GM11168 (cell line): Measurements from ENCODE around the gene ITM2C.

Source experiments
- in situ Hi-C: fragments of 300-500 bp; cut with MboI; formaldehyde crosslinking; loops from one replicate; pipeline ENCODE4 v1.12.0; 2022; ENCODE audit warnings: low sequenced_read_pairs; ENCODE audit not compliant: unreplicated experiment

ITM2C gene

DNA sequence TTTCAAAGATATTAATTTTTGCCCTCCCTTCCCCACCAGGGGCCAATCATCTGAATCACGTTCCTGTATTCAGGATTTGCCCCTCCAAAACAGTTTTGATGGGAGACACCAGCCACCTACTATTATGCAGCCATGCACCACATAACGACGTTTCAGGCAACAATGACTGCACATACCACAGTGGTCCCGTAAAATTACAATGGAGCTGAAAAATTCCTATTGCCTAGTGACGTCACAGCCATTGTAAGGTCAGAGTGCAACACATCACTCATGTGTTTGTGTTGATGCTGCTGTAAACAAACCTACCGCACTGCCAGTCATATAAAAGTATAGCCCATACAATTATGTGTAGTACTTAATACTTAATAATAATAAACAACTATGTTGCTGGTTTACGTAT lies 22.6 kb downstream of the ITM2C start:
- in situ Hi-C loops: no loop called here

GRCh38 chr2:230888824-230889400 lies 24.2 kb downstream of the ITM2C start:
- in situ Hi-C loops: no loop called here

DNA sequence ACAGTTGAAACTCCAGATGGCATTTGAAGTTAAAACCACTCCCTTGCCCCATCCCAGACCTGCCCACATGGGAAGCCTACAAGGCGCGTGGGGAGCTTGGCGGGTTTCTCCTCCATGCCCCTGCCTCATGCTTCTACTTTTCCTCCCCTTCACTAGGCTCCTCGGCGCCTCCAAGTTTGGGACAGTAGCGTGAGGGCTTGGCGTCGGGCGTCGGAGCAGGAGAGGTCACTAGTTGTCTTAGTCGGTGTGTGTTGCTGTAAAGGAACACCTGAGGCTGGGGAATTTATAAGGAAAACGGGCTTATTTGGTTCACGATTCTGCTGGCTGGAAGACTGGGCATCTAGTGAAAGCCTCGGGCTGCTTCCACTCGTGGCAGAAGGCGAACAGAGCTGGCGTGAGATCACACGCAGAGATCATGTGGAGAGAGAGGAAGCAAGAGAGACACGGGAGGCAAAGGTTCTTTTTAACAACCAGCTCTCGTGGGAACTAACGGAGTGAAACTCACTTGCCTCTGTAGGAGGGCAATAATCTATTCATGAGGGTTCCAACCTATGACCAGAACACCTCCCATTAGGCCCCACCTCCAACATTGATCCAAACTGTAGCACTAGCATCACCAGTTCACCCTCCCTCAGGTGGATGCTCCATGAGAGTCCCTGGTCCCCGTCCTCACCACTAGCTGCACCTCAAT lies 25.3 kb downstream of the ITM2C start:
- in situ Hi-C loops: no loop called here

DNA sequence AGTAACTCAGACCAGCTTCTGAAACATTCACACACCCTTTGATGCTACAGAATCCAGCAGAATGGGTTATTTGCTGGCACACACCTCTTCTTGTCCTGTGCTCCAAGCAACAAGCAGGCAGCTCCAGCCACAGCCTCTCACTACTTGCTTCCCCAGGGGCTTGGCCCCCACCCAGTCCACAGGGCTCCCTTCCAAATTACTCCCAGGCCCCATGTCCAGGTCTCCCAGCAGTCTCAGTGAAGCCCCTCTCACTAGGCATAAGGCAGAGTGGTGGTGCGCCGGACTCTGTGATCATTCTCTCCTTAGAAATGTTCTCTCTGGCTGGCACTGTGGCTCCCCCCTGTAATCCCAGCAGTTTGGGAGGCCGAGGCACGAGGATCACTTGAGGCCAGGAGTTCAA lies 25.9 kb downstream of the ITM2C start:
- in situ Hi-C loops: no loop called here

DNA sequence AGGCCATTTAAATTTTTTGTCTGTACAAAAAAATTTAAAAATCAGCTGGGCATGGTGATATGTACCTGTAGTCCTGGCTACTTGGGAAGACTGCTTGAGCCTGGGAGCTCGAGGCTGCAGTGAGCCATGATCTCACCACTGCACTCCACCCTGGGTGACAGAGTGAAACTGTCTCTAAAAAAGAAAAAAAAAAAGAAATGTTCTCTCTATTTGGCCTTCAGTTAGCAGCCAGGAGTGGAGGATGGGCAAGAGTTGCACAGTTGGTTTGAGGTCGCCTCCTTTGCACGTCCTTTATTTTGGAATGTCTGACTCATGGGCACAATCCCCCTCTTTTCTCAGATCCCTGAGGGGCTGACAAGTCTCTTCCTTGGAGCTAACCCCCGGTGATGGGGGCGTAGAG lies 26.3 kb downstream of the ITM2C start:
- in situ Hi-C loops: no loop called here

GRCh38 chr2:230891509-230891908 lies 26.8 kb downstream of the ITM2C start:
- in situ Hi-C loops: no loop called here

DNA sequence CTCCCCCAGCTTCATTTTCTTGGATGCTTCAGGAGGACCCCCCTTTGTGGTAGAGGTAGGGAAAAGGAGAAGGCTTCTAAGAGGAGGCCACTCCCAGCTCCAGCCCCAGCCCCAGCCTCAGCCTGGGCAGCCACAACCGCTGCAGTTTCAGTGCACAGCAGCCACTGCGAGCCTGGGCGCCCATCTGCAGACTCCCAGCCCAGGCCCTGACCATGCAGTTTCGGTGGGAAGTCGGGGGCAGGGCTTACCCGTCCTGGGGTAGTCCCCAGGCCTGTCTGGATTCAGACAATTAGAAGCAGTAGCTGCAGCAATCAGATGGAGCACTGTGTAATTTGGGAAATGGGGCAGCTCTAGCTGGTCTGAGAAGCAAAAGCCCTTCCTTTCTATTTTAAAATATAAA lies 28.6 kb downstream of the ITM2C start:
- in situ Hi-C loops: no loop called here

DNA sequence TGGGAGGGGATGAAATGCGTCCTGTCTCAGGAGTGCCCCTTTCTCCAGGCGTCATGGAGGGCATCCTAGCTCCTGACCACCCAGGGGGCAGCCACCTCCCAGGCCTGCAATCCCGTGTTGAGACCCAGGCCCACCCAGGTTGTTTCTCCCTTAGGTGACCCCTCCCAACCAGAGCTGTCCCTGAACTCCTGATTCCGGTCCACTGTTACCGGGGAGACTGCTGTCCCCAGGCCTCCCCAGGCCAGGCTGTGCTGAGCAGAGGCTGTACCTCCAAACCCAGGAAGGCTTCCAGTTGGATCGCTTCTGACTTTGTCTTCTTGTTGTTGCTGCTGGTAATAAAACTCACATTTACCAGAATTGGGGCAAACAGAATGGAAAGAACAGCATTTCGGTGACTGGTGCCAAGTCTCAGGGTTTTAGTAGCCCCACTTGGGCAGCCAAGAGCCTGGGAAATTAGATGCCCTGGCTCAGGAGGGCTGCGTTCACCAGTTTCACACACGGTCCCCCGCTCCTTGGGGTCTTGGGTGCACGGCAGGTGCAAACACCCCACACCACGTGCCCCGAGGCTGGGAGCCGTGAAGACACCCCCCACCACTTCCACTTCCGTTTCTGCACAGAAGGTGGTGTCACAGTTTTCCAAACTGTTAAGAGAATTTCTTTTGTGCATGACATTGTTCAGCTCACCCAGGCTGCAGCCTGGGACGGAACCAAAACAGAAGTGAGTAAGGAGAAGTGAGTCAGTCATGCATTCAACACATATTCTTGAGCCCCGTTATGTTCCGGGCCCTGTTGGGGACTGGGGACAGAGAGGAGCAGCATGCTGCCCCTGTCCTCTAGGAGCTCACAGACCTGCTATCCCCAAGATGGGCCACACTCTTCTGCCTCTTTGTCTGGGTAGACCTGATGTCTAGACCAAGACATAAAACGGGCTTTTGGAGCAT lies 29.4 kb downstream of the ITM2C start:
- in situ Hi-C loops: no loop called here

DNA sequence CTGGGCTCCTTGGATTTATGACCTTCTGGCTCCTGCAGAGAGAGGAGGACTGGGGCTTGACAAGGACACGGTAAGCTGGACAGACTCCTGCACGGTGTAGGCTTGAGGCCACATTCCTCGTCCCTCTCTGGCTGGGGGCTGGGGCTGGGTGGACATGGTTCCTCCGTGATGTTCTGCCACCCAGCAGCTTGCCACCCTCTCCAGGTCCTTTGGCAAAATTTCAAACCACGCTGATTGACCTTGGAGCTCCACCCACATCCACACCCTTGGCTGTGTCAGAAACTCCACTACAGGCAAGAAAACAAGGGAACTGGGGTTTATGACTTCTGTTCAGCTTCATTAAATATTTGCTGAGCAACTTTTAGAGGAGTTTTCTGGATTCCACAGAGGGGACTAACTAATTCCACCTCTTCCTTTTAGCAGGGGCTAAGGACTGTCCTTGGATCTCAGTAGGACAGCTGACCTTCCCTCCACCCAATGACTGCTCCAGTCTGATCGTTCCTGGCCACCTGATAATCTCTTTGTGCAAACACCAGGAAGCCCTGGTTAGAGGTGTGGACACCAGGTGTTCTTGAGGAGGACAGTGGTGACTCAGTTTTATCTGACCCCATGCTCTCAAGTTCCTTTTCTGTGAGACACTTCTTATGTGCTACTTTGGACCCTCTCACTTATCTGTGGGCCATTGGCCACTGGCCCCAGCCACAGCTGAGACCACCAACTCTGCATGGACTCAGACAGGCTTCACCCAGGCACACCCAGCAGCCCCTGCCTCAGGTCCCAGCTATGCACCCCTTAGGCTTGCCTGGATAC lies 31.0 kb downstream of the ITM2C start:
- in situ Hi-C loops: no loop called here

GRCh38 chr2:230896346-230897115 lies 31.8 kb downstream of the ITM2C start:
- in situ Hi-C loops: no loop called here

- in situ Hi-C loops: no loop called here
Observed at GRCh38 chr2:230898016-230898712, 33.4 kb downstream of the ITM2C start.

DNA sequence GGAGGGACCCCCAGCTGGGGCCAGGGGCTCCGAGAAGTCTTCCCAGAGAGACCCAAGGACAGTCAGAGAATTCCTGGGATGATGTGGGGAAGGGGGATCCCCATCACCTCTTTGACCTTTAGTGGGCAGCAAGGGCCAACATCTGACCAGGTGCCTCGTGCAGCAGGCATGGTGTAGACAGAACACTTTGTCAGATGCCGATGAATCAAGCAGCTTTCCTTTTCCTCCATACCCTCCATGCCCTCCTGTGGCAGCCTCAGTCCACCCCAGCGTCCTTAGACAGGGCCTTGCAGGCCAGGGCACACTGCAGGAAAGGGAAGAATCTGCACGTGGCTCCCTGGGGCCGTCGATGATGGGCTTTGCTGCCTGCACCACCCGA lies 34.0 kb downstream of the ITM2C start:
- in situ Hi-C loops: no loop called here

- in situ Hi-C loops: no loop called here
Observed at GRCh38 chr2:230899287-230899686, 34.5 kb downstream of the ITM2C start.

DNA sequence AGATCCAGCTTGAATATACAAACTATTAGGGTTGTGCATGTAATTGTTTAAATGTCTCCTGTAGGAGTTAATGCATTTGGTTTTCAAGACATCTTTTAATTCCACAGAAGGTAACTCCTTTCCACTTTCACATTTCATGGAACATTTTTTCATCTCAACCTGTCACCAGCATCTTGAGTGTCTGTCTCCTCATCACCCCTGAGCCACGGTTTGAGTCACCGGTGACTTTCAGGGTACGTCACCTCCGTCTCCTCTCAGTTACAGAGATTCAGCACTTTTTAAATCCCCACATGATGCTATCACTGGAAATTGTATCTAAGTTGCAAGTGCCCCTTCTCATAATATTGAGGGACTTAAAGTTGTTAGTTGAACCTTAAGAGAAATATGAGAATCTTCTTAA lies 35.0 kb downstream of the ITM2C start:
- in situ Hi-C loops: no loop called here

- in situ Hi-C loops: no loop called here
Observed at GRCh38 chr2:230900336-230900995, 35.7 kb downstream of the ITM2C start.

DNA sequence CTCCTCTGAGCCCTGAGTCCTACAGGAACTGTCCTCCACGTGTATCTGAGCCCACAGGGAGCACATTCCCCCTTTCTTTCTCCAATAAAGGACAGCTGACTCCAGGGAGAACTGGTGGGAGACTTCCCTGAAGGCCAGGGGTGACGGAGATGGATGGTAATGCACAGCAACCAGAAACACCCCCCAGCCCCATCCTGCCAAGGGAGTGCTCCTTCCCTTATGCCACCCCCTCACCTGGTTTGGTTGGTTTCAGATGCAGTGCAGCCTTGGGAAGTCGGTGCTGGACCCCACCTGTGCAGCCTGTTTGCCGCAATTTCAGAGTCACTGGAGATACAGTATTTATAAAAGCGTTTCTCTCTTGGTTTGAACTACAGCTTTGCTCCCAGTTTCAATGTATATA lies 36.3 kb downstream of the ITM2C start:
- in situ Hi-C loops: no loop called here

GRCh38 chr2:230902180-230902899 lies 37.6 kb downstream of the ITM2C start:
- in situ Hi-C loops: no loop called here
